D721Med (cell line): ENCODE results near the gene MRRF.
"Not testable (repeated sequence)": the region's sequence is repeated elsewhere in the genome, so short reads cannot be mapped to it uniquely, and the experiment has no call there.

ENCODE experiments used
- DNase-seq: peaks from one replicate; pipeline ENCODE4 v3.0.0; 2011; ENCODE audit warnings: low spot score; ENCODE audit not compliant: insufficient read length
- FAIRE-seq: peaks from 2 replicates; lab custom pipeline; 2011; peaks lifted over from hg19 to GRCh38; lab: Jason Lieb, UNC
- TF ChIP-seq, protein P1 (sequence below): IDR thresholded peaks from 2 replicates; pipeline ENCODE4 v1.5.1; 2012; ENCODE audit warnings: mild to moderate bottlenecking, control low read depth; ENCODE audit not compliant: insufficient read depth; ENCODE audit errors: missing control alignments

The MRRF gene

GRCh38 chr9:122320413-122320881, 55.8 kb downstream of the MRRF start:
- TF ChIP-seq, protein P1, sequence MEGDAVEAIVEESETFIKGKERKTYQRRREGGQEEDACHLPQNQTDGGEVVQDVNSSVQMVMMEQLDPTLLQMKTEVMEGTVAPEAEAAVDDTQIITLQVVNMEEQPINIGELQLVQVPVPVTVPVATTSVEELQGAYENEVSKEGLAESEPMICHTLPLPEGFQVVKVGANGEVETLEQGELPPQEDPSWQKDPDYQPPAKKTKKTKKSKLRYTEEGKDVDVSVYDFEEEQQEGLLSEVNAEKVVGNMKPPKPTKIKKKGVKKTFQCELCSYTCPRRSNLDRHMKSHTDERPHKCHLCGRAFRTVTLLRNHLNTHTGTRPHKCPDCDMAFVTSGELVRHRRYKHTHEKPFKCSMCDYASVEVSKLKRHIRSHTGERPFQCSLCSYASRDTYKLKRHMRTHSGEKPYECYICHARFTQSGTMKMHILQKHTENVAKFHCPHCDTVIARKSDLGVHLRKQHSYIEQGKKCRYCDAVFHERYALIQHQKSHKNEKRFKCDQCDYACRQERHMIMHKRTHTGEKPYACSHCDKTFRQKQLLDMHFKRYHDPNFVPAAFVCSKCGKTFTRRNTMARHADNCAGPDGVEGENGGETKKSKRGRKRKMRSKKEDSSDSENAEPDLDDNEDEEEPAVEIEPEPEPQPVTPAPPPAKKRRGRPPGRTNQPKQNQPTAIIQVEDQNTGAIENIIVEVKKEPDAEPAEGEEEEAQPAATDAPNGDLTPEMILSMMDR, result no peak
- DNase-seq (no peak), FAIRE-seq (no peak)

GRCh38 chr9:122322553-122322952, 57.9 kb downstream of the MRRF start:
- FAIRE-seq, result no peak
- no peak for DNase-seq
- TF ChIP-seq, protein P1, result no peak

GRCh38 chr9:122324665-122325064, 60.0 kb downstream of the MRRF start:
- not testable (repeated sequence) for FAIRE-seq, DNase-seq

- DNase-seq (no peak), FAIRE-seq (no peak)
- TF ChIP-seq, protein P1, result no peak
These were observed 60.4 kb downstream of the MRRF start for GRCh38 chr9:122325124-122325523.

DNA sequence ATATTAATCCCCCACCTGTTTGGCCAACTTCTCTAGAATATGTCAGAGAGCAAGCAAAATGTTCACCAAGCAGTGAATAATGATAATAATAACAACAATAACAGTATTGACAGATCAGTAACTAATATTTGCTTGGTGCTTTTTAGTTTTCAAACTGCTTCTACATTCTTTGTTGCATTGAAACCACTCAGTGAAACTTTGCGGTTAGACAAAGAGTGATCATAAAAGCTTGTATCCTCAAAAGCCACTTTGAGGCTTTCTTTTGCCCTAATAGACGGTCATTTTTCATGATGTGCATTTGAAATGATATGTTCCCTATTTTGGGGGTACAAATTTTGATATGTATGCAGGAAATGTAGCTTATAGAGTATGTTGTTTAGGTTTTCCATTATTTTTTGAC, 62.5 kb downstream of the MRRF start:
- TF ChIP-seq, protein P1, result no peak
- DNase-seq (no peak), FAIRE-seq (no peak)

GRCh38 chr9:122329597-122329996, 64.9 kb downstream of the MRRF start:
- TF ChIP-seq, protein P1, result no peak
- FAIRE-seq, result no peak
- no peak for DNase-seq

DNA sequence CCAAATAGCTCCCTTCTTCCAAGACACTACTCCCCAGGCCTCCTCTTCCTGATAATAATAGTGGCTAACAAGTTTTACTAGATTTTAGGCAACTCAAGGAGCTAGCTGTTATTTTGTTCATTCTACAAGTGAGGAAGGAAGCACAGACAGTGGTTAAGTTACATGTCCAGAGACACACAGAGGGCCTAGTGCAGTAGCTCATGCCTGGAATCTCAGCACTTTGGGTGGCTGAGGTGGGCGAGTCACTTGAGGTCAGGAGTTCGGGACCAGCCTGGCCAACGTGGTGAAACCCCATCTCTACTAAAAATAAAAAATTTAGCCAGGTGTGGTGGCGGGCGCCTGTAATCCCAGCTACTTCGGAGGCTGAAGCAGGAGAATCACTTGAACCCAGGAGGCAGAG, 65.8 kb downstream of the MRRF start:
- FAIRE-seq, DNase-seq: not testable (repeated sequence)

DNA sequence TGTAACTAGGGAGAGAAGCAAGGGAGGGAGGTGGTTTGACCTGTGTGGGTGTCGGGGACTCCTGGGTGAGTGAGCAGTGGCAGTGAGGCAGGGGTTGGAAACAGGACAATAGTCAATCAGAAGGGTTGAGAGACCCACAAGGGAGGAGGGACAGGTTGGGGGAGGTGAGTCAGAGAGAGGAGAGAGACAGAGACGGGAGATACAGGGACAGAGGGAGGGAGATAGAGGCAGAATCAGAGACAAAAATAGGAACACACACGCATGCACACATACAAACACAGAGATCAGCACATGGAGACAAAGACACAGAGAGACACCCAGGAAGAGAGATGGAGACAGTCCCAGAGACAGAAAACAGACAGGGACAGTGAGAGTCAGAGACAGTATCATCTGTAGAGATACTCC, 66.8 kb downstream of the MRRF start:
- FAIRE-seq, result no peak
- DNase-seq, result no peak
- TF ChIP-seq, protein P1, result no peak
